Vagina (tissue), 2 donors: ENCODE data around the gene WNT4.

Source experiments
- CTCF ChIP-seq, 3 experiments: fragments of 450-650 bp in 2 of 3; fragments of 200-600 bp in 1 of 3; sonication (generic) in 1 of 3; IDR thresholded peaks; one replicate each; pipeline ENCODE4 v1.5.1; 2017 to 2019; ENCODE audit warnings: antibody characterized with exemption in 3 of 3, mild to moderate bottlenecking in 2 of 3, moderate library complexity in 2 of 3
- POLR2A ChIP-seq, 2 donors: fragments of 450-650 bp; IDR thresholded peaks; one replicate each; pipeline ENCODE4 v1.6.1; 2017; ENCODE audit warnings: antibody characterized with exemption in 2 of 2, mild to moderate bottlenecking in 2 of 2, moderate library complexity in 2 of 2
- POLR2AphosphoS5 ChIP-seq, 2 donors: sonication (generic); formaldehyde crosslinking; IDR thresholded peaks; one replicate each; pipeline ENCODE4 v1.9.0; 2017; ENCODE audit warnings: antibody characterized with exemption in 2 of 2, mild to moderate bottlenecking in 2 of 2, low read depth in 1 of 2; ENCODE audit not compliant: insufficient read depth in 1 of 2

- no peak for TF ChIP-seq POLR2A (IDR thresholded peaks at IDR 0.05)
- TF ChIP-seq POLR2AphosphoS5 (IDR thresholded peaks at IDR 0.05; ENCODE audit: insufficient read depth in 1 of 2, low read depth in 1 of 2): no peak
- TF ChIP-seq CTCF (IDR thresholded peaks at IDR 0.05): no peak
Measured at GRCh38 chr1:22168412-22168973, 25.6 kb upstream of the WNT4 start.
